NCI-H82 treated with DMSO at 0.1 percent for 48 hours (cell line): Measurements from ENCODE around the gene XCL2.

Experiments
- DNase-seq: peaks from one replicate; lab custom pipeline; 2025; ENCODE audit not compliant: unreplicated experiment; lab: John Stamatoyannopoulos, UW

The XCL2 gene

GRCh38 chr1:168518201-168518689, 25.6 kb downstream of the XCL2 start:
- DNase-seq = no peak

- DNase-seq = no peak
Measured at GRCh38 chr1:168514455-168514854, 29.3 kb downstream of the XCL2 start.

GRCh38 chr1:168513656-168514404, 30.0 kb downstream of the XCL2 start:
- DNase-seq = no peak

GRCh38 chr1:168512864-168513595, 30.8 kb downstream of the XCL2 start:
- DNase-seq = no peak

- DNase-seq = no peak
Measured at GRCh38 chr1:168509875-168510791, 33.7 kb downstream of the XCL2 start.

GRCh38 chr1:168509210-168509609, 34.6 kb downstream of the XCL2 start:
- DNase-seq = no peak

GRCh38 chr1:168507828-168508227, 36.0 kb downstream of the XCL2 start:
- no peak for DNase-seq

GRCh38 chr1:168507231-168507630, 36.6 kb downstream of the XCL2 start:
- no peak for DNase-seq

- no peak for DNase-seq
Measured at GRCh38 chr1:168506204-168506819, 37.5 kb downstream of the XCL2 start.

GRCh38 chr1:168505006-168505405, 38.8 kb downstream of the XCL2 start:
- DNase-seq = no peak

- no peak for DNase-seq
Measured at GRCh38 chr1:168504064-168504837, 39.5 kb downstream of the XCL2 start.

GRCh38 chr1:168499688-168500049, 44.1 kb downstream of the XCL2 start:
- DNase-seq = no peak

GRCh38 chr1:168498956-168499687, 44.7 kb downstream of the XCL2 start:
- no peak for DNase-seq

GRCh38 chr1:168498159-168498631, 45.6 kb downstream of the XCL2 start:
- DNase-seq = no peak

- DNase-seq = no peak
Measured at GRCh38 chr1:168497376-168497950, 46.3 kb downstream of the XCL2 start.

- DNase-seq = no peak
Measured at GRCh38 chr1:168491527-168492164, 52.2 kb downstream of the XCL2 start.
